ENCODE data around the gene POLL.

The POLL gene

DNA sequence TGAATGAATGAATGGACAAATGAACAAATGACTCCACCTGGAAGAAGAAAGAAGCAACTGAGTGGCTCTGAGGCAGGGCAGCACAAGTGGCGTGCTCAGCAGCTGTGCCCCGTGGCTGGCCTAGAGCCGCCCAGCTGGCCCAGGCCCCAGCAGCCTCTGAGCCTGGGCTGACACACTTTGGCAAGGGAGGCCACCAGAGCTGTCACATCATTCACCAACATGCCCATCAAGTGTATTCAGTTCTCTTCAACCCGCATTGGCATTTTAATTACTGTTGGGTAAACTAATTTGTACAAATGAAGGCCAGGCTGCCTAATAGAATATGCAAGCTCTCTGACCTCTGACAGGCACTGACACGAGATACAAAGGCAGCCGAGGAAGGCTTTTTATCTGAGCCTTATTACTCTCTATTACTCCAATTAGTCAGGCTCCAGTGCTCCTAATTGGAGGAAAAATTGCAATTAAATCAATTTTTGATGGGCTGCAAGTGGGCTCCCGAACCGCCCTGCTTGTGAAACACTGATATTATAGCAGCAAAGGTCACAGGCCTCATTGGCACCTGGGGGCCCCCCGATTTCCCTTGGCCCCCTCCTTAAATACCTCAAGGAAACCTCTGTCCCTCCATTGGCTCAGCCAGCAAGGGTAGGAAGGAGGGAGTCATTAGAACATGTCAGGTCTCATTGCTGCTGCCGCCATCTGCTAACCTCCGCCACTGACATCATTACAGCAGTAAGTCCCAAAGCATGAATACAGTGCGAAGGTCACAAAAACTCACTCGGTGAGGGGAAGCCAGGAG, 42.0 kb upstream of the POLL start:
- TF ChIP-seq POLR2AphosphoS5 (IDR thresholded peaks at IDR 0.05; ENCODE audit: low read depth) (no peak), SPI1 (IDR thresholded peaks at IDR 0.05; ENCODE audit: borderline replicate concordance, low read depth) (no peak), GABPA (IDR thresholded peaks at IDR 0.05; ENCODE audit: low read depth) (no peak)
- TF ChIP-seq, protein P1, sequence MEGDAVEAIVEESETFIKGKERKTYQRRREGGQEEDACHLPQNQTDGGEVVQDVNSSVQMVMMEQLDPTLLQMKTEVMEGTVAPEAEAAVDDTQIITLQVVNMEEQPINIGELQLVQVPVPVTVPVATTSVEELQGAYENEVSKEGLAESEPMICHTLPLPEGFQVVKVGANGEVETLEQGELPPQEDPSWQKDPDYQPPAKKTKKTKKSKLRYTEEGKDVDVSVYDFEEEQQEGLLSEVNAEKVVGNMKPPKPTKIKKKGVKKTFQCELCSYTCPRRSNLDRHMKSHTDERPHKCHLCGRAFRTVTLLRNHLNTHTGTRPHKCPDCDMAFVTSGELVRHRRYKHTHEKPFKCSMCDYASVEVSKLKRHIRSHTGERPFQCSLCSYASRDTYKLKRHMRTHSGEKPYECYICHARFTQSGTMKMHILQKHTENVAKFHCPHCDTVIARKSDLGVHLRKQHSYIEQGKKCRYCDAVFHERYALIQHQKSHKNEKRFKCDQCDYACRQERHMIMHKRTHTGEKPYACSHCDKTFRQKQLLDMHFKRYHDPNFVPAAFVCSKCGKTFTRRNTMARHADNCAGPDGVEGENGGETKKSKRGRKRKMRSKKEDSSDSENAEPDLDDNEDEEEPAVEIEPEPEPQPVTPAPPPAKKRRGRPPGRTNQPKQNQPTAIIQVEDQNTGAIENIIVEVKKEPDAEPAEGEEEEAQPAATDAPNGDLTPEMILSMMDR (IDR thresholded peaks at IDR 0.05; ENCODE audit: insufficient read depth, low read length): no peak
- TF ChIP-seq, protein P2, sequence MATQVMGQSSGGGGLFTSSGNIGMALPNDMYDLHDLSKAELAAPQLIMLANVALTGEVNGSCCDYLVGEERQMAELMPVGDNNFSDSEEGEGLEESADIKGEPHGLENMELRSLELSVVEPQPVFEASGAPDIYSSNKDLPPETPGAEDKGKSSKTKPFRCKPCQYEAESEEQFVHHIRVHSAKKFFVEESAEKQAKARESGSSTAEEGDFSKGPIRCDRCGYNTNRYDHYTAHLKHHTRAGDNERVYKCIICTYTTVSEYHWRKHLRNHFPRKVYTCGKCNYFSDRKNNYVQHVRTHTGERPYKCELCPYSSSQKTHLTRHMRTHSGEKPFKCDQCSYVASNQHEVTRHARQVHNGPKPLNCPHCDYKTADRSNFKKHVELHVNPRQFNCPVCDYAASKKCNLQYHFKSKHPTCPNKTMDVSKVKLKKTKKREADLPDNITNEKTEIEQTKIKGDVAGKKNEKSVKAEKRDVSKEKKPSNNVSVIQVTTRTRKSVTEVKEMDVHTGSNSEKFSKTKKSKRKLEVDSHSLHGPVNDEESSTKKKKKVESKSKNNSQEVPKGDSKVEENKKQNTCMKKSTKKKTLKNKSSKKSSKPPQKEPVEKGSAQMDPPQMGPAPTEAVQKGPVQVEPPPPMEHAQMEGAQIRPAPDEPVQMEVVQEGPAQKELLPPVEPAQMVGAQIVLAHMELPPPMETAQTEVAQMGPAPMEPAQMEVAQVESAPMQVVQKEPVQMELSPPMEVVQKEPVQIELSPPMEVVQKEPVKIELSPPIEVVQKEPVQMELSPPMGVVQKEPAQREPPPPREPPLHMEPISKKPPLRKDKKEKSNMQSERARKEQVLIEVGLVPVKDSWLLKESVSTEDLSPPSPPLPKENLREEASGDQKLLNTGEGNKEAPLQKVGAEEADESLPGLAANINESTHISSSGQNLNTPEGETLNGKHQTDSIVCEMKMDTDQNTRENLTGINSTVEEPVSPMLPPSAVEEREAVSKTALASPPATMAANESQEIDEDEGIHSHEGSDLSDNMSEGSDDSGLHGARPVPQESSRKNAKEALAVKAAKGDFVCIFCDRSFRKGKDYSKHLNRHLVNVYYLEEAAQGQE (IDR thresholded peaks at IDR 0.05; ENCODE audit: insufficient replicate concordance, low read depth): no peak
- H3K27ac ChIP-seq (replicated peaks): no peak overlapping the region
- no peak for DNase-seq (ENCODE audit: low read depth in 1 of 2, low spot score in 1 of 2)

GRCh38 chr10:101625821-101626412, 37.9 kb upstream of the POLL start:
- H3K27me3 ChIP-seq (ENCODE audit: insufficient read depth, poor library complexity, severe bottlenecking): no peaks in the 10 kb centered on the region
- no peak overlapping the region for H3K4me3 ChIP-seq (replicated peaks; ENCODE audit: insufficient read depth, low read length)
- no peak overlapping the region for H3K27ac ChIP-seq (replicated peaks)
- TF ChIP-seq, protein P2 (IDR thresholded peaks at IDR 0.05; ENCODE audit: insufficient replicate concordance, low read depth): no peak
- no peak for TF ChIP-seq GABPA (IDR thresholded peaks at IDR 0.05; ENCODE audit: low read depth)
- TF ChIP-seq, protein P1 (IDR thresholded peaks at IDR 0.05; ENCODE audit: insufficient read depth, low read length): no peak
- TF ChIP-seq POLR2AphosphoS5 (IDR thresholded peaks at IDR 0.05; ENCODE audit: low read depth): no peak
- TF ChIP-seq SPI1 (IDR thresholded peaks at IDR 0.05; ENCODE audit: borderline replicate concordance, low read depth): no peak
- no peak for DNase-seq (ENCODE audit: low read depth in 1 of 2, low spot score in 1 of 2)

More for the DNA sequence above, 42.0 kb upstream of the POLL start:
- no peak overlapping the region for H3K4me3 ChIP-seq (replicated peaks; ENCODE audit: insufficient read depth, low read length)
- H3K27me3 ChIP-seq (ENCODE audit: insufficient read depth, poor library complexity, severe bottlenecking): no peaks in the 10 kb centered on the region

GRCh38 chr10:101624526-101625102, 36.6 kb upstream of the POLL start:
- H3K27me3 ChIP-seq (ENCODE audit: insufficient read depth, poor library complexity, severe bottlenecking): no peaks in the 10 kb centered on the region
- no peak overlapping the region for H3K4me3 ChIP-seq (replicated peaks; ENCODE audit: insufficient read depth, low read length)
- no peak for TF ChIP-seq GABPA (IDR thresholded peaks at IDR 0.05; ENCODE audit: low read depth)
- no peak for TF ChIP-seq POLR2AphosphoS5 (IDR thresholded peaks at IDR 0.05; ENCODE audit: low read depth)
- TF ChIP-seq, protein P1 (IDR thresholded peaks at IDR 0.05; ENCODE audit: insufficient read depth, low read length): no peak
- no peak for TF ChIP-seq SPI1 (IDR thresholded peaks at IDR 0.05; ENCODE audit: borderline replicate concordance, low read depth)
- TF ChIP-seq, protein P2 (IDR thresholded peaks at IDR 0.05; ENCODE audit: insufficient replicate concordance, low read depth): no peak
- no peak overlapping the region for H3K27ac ChIP-seq (replicated peaks)
- DNase-seq (ENCODE audit: low read depth in 1 of 2, low spot score in 1 of 2): no peak
